Lung microvascular endothelial cell (primary cell): ENCODE results near the gene PAPSS1. TPM values are rescaled to one million over a fixed set of nuclear protein-coding genes. Genes with fewer than 3 reads are reported as not detected.
"Not testable (repeated sequence)": the region's sequence is repeated elsewhere in the genome, so short reads cannot be mapped to it uniquely, and the experiment has no call there.

Source experiments
- DNase-seq, 2 donors: peaks; one replicate each; pipeline versions ENCODE4 v3.0.0 to v3.0.0-alpha.2; 2010; ENCODE audit warnings: low read depth in 2 of 2
- total RNA-seq: library from RNA; depleted of rRNA; stranded (reverse); fragments of >200 nt; gene quantifications from 2 replicates; pipeline ENCODE4 v1.2.1, GENCODE V29; 2014

PAPSS1 gene
- total RNA-seq, 1 donor from 2014 or later, result 19.8 TPM

DNA sequence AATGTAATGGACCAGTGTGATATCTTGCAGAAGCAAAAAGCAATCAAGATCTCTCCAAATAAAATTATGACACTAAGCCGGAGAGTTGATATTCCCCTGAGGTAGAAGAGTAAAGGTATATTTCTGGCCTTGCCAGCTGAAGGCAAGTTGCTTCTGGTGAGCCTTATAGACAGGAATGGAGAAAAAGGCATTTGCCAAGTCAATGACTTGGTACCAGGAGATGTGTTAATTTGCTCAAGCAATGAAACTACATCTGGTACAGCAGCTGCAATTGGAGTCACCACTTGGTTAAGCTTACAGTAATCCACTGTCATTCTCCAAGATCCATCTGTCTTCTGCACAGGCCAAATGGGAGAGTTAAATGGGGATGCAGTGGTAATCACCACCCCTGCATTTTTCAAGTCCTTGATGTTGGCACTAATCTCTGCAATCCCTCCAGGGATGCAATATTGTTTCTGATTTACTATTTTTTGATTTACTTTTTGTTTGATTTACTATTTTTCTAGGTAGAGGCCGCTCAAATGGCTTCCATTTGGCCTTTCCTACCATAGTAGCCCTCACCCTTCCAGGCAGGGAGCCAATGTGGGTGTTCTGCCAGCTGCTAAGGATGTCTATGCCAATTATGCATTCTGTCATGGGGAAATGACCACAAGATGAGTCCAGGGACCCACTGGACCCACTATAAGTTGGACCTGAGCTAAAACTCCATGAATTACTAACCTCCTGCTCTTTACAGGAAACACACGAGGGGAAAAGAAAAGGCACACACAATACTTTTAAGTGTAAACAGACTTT lies 6.3 kb upstream of the PAPSS1 start:
- not testable (repeated sequence) for DNase-seq

GRCh38 chr4:107725281-107725859 lies 5.3 kb upstream of the PAPSS1 start:
- no peak for DNase-seq

- not testable (repeated sequence) for DNase-seq
These were observed 3.3 kb upstream of the PAPSS1 start for GRCh38 chr4:107723331-107723730.

- DNase-seq, result no peak
These were observed 1.5 kb upstream of the PAPSS1 start for GRCh38 chr4:107721436-107722100.

GRCh38 chr4:107719207-107719921 lies 670 bp downstream of the PAPSS1 start:
- peak in 1 of 2 donors; percentile 21 for DNase-seq

- no peak for DNase-seq
These were observed 1.6 kb downstream of the PAPSS1 start for GRCh38 chr4:107718351-107718965.

GRCh38 chr4:107714256-107714655 lies 5.8 kb downstream of the PAPSS1 start:
- no peak for DNase-seq

DNA sequence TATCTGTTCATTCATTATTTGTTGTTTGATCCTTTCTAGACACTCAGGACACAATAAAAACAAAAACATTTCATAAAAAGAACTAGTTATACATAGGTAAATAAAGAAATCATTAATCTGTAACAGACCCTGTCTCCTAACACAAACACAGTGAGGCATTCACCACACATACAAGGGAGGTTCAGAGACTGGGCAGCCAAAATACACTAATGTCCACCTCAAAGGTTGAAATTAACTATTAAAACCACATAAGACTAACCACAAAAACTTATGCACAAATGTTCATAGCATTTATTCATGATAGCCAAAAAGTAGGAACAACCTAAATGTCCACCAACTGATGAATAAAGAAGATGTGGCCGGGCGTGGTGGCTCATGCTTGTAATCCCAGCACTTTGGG lies 7.8 kb downstream of the PAPSS1 start:
- DNase-seq, result no peak

- DNase-seq, result no peak
These were observed 8.2 kb downstream of the PAPSS1 start for GRCh38 chr4:107711831-107712230.

- peak in 1 of 2 donors; percentile 45 for DNase-seq
These were observed 9.3 kb downstream of the PAPSS1 start for GRCh38 chr4:107710493-107711459.

DNA sequence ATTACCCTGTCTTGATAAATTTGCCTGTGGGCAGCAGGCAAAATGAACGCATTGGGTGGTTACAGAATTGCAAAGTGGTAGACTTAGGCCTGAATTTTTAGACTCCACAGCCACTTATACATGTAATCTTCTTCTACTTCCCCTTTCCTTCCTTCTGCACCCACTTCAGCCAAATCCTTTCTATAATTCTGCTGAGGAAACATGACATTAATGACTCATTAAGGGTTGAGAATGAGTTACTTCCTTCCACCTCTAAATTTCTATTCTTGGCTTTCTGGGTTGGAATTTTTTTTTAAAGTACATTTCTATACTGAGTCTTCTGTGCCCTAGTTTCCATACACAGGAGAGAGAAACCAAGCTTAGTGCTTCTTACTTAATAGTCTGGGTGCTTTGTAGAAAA lies 10.1 kb downstream of the PAPSS1 start:
- DNase-seq, result peak in 1 of 2 donors; percentile 64

DNA sequence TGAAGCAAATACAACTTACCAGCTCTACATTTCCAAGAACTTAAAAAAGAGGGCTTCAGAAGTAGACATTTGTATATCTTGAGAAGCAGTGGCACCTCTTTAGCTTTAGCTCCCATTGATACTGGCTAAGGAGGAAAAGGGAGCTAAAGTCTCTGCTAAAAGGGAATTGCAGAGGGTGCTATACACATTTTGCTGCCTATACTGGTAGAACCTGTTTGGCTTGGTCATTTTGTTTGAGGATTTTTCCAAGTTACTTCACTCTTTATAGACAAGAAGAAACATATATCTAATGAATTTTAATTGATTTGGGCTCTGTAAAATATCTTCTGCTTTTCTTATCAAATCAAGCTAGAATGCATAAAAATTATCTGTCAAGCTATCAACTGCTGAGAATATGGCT lies 11.8 kb downstream of the PAPSS1 start:
- no peak for DNase-seq

DNA sequence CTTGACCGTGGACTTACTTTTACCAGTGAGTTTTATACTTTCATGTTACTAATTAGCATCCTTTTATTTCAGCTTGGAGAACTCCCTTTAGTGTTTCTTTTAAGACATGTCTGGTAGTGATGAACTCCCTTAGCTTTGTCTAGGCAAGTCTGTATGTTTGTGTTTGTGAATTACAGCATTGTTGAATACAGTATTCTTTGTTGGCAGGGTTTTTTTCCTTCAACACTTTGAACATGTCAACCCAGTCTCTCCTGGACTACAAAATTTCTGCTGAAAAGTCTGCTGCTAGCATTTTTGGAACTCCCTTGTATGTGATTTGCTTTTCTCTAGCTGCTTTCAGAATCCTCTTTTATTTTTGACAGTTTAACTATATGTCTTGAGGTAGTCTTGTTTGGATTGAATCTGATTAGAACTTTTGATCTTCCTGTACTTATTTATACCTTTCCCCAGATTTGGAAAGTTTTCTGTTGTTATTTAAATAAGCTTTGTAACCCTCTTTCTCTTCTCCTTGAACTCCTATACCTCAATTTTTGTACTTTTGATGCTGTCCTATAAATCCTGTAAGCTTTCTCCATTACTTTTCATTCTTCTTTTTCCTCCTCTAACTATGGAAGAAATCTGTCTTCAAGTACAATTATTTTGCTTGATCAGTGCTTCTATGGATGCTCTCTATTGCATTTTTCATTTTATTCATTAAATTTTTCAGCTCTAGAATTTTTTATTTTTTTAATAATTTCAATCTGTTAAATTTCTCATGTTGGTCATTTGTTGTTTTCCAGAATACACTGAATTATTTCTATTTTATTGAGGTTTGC lies 14.1 kb downstream of the PAPSS1 start:
- no peak for DNase-seq

GRCh38 chr4:107701565-107701964 lies 18.5 kb downstream of the PAPSS1 start:
- no peak for DNase-seq

DNA sequence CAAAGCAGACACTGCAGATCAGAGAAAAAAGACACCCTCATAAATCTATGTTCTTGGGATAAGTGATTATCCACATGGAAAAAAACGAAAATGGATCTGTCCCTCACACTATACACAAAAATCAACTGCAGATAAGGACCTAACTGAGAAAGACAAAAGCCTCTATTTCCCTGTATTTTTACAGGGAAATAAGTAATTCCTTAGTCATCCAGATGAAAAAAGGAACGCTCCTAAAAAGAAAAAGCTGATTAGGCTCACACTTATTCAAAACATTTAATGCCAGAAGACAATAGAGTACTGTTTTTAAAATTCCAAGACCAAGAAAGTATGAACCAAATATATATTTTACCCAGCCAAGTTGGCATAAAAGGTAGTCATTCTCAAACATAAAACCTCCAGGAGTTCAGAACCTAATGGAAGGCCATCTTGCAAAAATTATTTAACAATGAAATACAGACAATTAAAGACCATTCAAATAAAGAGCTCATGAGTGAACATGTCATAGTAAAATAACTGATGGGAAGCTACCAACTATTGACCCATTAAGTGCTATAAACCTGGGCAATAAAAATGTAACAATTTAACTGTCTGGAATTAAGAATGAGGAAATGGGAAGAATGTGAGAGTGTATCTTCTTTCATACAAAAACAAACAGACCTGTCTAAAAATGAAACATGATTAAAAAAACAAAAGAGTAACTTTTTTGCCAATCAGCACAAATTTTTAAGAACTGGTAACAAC lies 20.4 kb downstream of the PAPSS1 start:
- DNase-seq, result peak in 1 of 2 donors; percentile 22

- DNase-seq, result not testable (repeated sequence)
These were observed 23.8 kb downstream of the PAPSS1 start for GRCh38 chr4:107696187-107696586.

DNA sequence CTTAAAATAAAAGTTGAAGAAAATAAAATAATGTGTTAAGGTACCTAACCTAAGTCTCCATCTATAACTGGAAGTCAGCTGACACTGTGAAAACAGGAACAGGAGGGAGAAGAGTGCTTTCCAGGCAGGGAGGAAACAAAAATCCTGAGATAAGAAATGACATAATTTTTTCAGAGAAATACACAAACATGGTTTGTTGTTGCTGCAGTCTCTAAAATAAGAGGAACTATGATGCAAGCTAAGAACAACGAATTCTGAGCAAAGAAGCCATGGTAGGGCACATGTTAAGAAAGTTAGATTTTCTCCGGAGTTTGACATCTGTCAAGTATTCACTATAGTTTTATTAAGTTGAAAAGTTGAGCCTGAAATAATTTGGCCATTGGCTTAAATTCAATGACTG lies 26.9 kb downstream of the PAPSS1 start:
- peak in 1 of 2 donors; percentile 9 for DNase-seq

GRCh38 chr4:107692202-107692601 lies 27.8 kb downstream of the PAPSS1 start:
- no peak for DNase-seq

GRCh38 chr4:107691378-107691777 lies 28.7 kb downstream of the PAPSS1 start:
- no peak for DNase-seq
